HG02973 (cell line): ENCODE data around the gene CCDC159.
"Not testable (repeated sequence)": the region's sequence is repeated elsewhere in the genome, so short reads cannot be mapped to it uniquely, and the experiment has no call there.

Experiments used
- ATAC-seq: cut with Tn5 transposase; IDR thresholded peaks from one replicate; pipeline ENCODE4 v1.9.1; 2021; ENCODE audit warnings: moderate library complexity; ENCODE audit not compliant: unreplicated experiment

Gene CCDC159

GRCh38 chr19:11346104-11346940, at the start of gene CCDC159, which contains the start of gene TMEM205:
Gene CCDC159 (plus strand): TSS chr19:11346519. CDS start chr19:11346607, 88 bp downstream.
Gene TMEM205 (minus strand): TSS chr19:11346268. CDS start chr19:11345619, 649 bp downstream.
- ATAC-seq: peak; percentile 83

- ATAC-seq: no peak
Observed at GRCh38 chr19:11299946-11300810, 46.1 kb upstream of the CCDC159 start.

- no peak for ATAC-seq
Observed at GRCh38 chr19:11300811-11301120, 45.6 kb upstream of the CCDC159 start.

GRCh38 chr19:11304936-11305335, 41.4 kb upstream of the CCDC159 start:
- no peak for ATAC-seq

GRCh38 chr19:11306337-11306736, 40.0 kb upstream of the CCDC159 start:
- ATAC-seq: no peak

- not testable (repeated sequence) for ATAC-seq
Observed at GRCh38 chr19:11320278-11320995, 25.9 kb upstream of the CCDC159 start.

GRCh38 chr19:11321191-11322126, 24.9 kb upstream of the CCDC159 start:
- ATAC-seq: no peak

- no peak for ATAC-seq
Observed at GRCh38 chr19:11322269-11323024, 23.9 kb upstream of the CCDC159 start.

GRCh38 chr19:11323601-11324078, 22.7 kb upstream of the CCDC159 start:
- ATAC-seq: no peak

- no peak for ATAC-seq
Observed at GRCh38 chr19:11324079-11324661, 22.1 kb upstream of the CCDC159 start.

- no peak for ATAC-seq
Observed at GRCh38 chr19:11324748-11325389, 21.4 kb upstream of the CCDC159 start.

- no peak for ATAC-seq
Observed at GRCh38 chr19:11325544-11325943, 20.8 kb upstream of the CCDC159 start.

- ATAC-seq: no peak
Observed at GRCh38 chr19:11330127-11330526, 16.2 kb upstream of the CCDC159 start.

- no peak for ATAC-seq
Observed at GRCh38 chr19:11331502-11331901, 14.8 kb upstream of the CCDC159 start.

GRCh38 chr19:11332822-11333221, 13.5 kb upstream of the CCDC159 start:
- no peak for ATAC-seq

- not testable (repeated sequence) for ATAC-seq
Observed at GRCh38 chr19:11333838-11334237, 12.5 kb upstream of the CCDC159 start.

- ATAC-seq: no peak
Observed at GRCh38 chr19:11335449-11336146, 10.7 kb upstream of the CCDC159 start.

- ATAC-seq: no peak
Observed at GRCh38 chr19:11337080-11337479, 9.2 kb upstream of the CCDC159 start.
